ENCODE results near the gene TMEM242. TPM values are rescaled to one million over a fixed set of nuclear protein-coding genes. Genes with fewer than 3 reads are reported as not detected.

TMEM242 gene
- polyA plus RNA-seq, 1 of the 3 experiments (the other 2 are of a cell fraction), result 7.4 TPM

DNA sequence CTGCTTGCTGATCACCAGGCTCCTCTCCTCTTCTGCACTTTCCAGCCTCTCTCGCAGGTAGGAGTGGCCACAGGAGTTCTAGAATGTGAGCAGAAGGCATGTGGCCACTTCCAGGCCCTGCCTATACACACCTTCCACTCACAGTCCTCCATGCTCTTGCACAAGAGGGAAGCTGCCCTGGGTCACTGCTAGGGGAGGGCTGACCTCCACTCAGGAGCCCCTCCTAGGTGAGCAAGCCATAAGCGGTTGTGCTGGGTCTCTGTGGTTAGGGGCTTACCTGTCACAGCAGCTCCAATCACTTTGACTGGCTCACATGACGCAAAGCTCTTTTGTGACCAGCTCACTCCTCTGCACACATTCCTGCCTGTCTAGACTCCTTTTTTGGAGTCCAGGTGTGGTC is 68.2 kb downstream of the TMEM242 start (continued):
- TF ChIP-seq, protein P1, sequence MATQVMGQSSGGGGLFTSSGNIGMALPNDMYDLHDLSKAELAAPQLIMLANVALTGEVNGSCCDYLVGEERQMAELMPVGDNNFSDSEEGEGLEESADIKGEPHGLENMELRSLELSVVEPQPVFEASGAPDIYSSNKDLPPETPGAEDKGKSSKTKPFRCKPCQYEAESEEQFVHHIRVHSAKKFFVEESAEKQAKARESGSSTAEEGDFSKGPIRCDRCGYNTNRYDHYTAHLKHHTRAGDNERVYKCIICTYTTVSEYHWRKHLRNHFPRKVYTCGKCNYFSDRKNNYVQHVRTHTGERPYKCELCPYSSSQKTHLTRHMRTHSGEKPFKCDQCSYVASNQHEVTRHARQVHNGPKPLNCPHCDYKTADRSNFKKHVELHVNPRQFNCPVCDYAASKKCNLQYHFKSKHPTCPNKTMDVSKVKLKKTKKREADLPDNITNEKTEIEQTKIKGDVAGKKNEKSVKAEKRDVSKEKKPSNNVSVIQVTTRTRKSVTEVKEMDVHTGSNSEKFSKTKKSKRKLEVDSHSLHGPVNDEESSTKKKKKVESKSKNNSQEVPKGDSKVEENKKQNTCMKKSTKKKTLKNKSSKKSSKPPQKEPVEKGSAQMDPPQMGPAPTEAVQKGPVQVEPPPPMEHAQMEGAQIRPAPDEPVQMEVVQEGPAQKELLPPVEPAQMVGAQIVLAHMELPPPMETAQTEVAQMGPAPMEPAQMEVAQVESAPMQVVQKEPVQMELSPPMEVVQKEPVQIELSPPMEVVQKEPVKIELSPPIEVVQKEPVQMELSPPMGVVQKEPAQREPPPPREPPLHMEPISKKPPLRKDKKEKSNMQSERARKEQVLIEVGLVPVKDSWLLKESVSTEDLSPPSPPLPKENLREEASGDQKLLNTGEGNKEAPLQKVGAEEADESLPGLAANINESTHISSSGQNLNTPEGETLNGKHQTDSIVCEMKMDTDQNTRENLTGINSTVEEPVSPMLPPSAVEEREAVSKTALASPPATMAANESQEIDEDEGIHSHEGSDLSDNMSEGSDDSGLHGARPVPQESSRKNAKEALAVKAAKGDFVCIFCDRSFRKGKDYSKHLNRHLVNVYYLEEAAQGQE (IDR thresholded peaks at IDR 0.05; ENCODE audit: low read depth, low read length), result no peak
- no peak for TF ChIP-seq NFIC (IDR thresholded peaks at IDR 0.05; ENCODE audit: borderline replicate concordance)
- no peak for TF ChIP-seq MEF2A (IDR thresholded peaks at IDR 0.05; ENCODE audit: borderline replicate concordance, low read depth)
- TF ChIP-seq SMC3 (IDR thresholded peaks at IDR 0.05; ENCODE audit: low read depth, low read length), result no peak
- no peak for TF ChIP-seq EP300 (IDR thresholded peaks at IDR 0.05; ENCODE audit: borderline replicate concordance in 1 of 2, low read depth in 1 of 2, low read length in 1 of 2)

DNA sequence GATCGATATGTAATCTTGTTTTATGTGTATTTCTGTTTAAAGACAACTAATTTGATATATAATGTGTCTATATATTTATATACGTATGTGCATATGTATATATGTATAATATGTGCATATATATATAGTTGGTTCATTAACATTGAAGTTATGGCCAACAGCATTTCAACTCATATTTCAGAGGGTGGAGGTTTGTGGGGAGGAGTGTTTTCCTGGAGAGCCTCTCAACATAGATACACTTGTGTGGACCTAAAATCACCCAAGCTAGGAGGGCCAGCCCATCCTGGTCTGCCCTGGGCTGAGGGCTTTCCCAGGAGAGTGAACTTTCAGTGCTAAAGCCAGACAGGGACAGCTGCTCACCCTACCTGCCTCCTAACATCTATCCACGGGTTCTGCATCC is 68.8 kb downstream of the TMEM242 start:
- Histone ChIP-seq H3K79me2 (ENCODE audit: insufficient read depth) (no peaks in the 10 kb centered on the region), H3K9me3 (no peaks in the 10 kb centered on the region), H4K20me1 (ENCODE audit: insufficient read depth) (no peaks in the 10 kb centered on the region), H3K4me1 (ENCODE audit: control insufficient read depth in 1 of 2, insufficient read depth in 2 of 2, low read depth in 1 of 2, low read length in 1 of 2) (peaks cover 0 to 27% of the 10 kb centered on the region in 2 experiments; a peak in 2 of 4 replicates), H2AFZ (ENCODE audit: low read depth) (no peak overlapping the region), H3K4me3 (ENCODE audit: low read depth in 2 of 2, low read length in 1 of 2) (no peak overlapping the region), H3K27ac (ENCODE audit: low read depth in 2 of 2, low read length in 1 of 2) (no peak overlapping the region), H3F3A (replicated peaks; ENCODE audit: insufficient read depth) (no peaks in the 10 kb centered on the region), H3K27me3 (ENCODE audit: insufficient read depth) (no peaks in the 10 kb centered on the region; the same call in 1 of the 2 replicates), H3K36me3 (replicated peaks in 1 of 2; ENCODE audit: control insufficient read depth in 1 of 2, insufficient read depth in 2 of 2, low read length in 1 of 2) (no peaks in the 10 kb centered on the region), H3K9ac (no peak overlapping the region), H3K4me2 (no peak overlapping the region), H3K9me2 (no peaks in the 10 kb centered on the region)
- POLR2A ChIA-PET, result no interaction called here
- WGBS (ENCODE audit: low lambda C conversion rate), result 54% methylated on average over 3 of the region's 3 CpGs
- no peak for DNase-seq
- no peak for TF ChIP-seq GABPA (IDR thresholded peaks at IDR 0.05; ENCODE audit: low read depth)
- no peak for TF ChIP-seq SMC3 (IDR thresholded peaks at IDR 0.05; ENCODE audit: low read depth, low read length)
- TF ChIP-seq, protein P2, sequence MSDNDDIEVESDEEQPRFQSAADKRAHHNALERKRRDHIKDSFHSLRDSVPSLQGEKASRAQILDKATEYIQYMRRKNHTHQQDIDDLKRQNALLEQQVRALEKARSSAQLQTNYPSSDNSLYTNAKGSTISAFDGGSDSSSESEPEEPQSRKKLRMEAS (IDR thresholded peaks at IDR 0.05; ENCODE audit: low read depth), result no peak
- no peak for TF ChIP-seq FOSL2 (IDR thresholded peaks at IDR 0.05; ENCODE audit: borderline replicate concordance, low read depth)
- TF ChIP-seq, protein P3, sequence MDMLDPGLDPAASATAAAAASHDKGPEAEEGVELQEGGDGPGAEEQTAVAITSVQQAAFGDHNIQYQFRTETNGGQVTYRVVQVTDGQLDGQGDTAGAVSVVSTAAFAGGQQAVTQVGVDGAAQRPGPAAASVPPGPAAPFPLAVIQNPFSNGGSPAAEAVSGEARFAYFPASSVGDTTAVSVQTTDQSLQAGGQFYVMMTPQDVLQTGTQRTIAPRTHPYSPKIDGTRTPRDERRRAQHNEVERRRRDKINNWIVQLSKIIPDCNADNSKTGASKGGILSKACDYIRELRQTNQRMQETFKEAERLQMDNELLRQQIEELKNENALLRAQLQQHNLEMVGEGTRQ (IDR thresholded peaks at IDR 0.05; ENCODE audit: borderline replicate concordance, low read depth, low read length), result no peak
- CTCF ChIA-PET, result interaction anchor here (1.5 kb wide), 1 partner anchor 52 kb away, joined by 3 read pairs; no protein-coding TSS in a partner anchor

DNA sequence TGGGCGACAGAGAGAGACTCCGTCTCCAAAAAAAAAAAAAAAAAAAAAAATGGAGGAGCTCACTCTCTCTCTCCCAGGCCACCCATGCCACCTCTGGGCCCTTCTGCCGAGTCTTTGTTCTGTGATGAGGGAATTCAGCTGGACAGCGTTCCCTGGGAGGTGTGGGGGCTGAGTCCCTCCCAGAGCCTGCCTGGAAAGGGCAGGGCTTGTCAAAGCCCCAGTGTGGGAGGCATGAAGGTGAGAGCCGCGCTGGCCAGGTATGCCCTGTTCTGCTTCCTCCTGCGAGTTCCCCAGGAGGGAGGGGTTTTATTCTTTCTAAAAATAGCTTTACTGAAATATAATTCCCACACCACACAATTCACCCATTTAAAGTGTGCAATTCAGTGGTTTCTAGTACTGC is 69.6 kb downstream of the TMEM242 start:
- Histone ChIP-seq H3K4me3 (ENCODE audit: low read depth in 2 of 2, low read length in 1 of 2) (no peak overlapping the region), H3K9me3 (no peaks in the 10 kb centered on the region), H3K4me2 (no peak overlapping the region), H3K27ac (ENCODE audit: low read depth in 2 of 2, low read length in 1 of 2) (no peak overlapping the region), H3K9me2 (no peaks in the 10 kb centered on the region), H3K79me2 (ENCODE audit: insufficient read depth) (no peaks in the 10 kb centered on the region), H3K36me3 (replicated peaks in 1 of 2; ENCODE audit: control insufficient read depth in 1 of 2, insufficient read depth in 2 of 2, low read length in 1 of 2) (no peaks in the 10 kb centered on the region), H3F3A (replicated peaks; ENCODE audit: insufficient read depth) (no peaks in the 10 kb centered on the region), H3K4me1 (ENCODE audit: control insufficient read depth in 1 of 2, insufficient read depth in 2 of 2, low read depth in 1 of 2, low read length in 1 of 2) (peaks cover 0 to 30% of the 10 kb centered on the region in 2 experiments; a peak in 2 of 4 replicates), H2AFZ (ENCODE audit: low read depth) (no peak overlapping the region), H3K9ac (no peak overlapping the region), H4K20me1 (ENCODE audit: insufficient read depth) (no peaks in the 10 kb centered on the region), H3K27me3 (ENCODE audit: insufficient read depth) (no peaks in the 10 kb centered on the region; the same call in 1 of the 2 replicates)
- DNase-seq, result no peak
- ChIA-PET CTCF (interaction anchor here (0.9 to 1.5 kb wide), 2 partner anchors 10 to 66 kb away, joined by 3 read pairs; no protein-coding TSS in a partner anchor), POLR2A (interaction anchor here (0.7 kb wide), 1 partner anchor 492 kb away, joined by 3 read pairs; no protein-coding TSS in a partner anchor)
- WGBS (ENCODE audit: low lambda C conversion rate), result 79% methylated on average over 7 of the region's 7 CpGs
- TF ChIP-seq RFX5 (IDR thresholded peaks at IDR 0.05; ENCODE audit: low read length) (no peak), RXRA (IDR thresholded peaks at IDR 0.05; ENCODE audit: borderline replicate concordance, low read depth) (no peak), FOXM1 (IDR thresholded peaks at IDR 0.05; ENCODE audit: low read depth) (no peak), MEF2A (IDR thresholded peaks at IDR 0.05; ENCODE audit: borderline replicate concordance, low read depth) (no peak), GABPA (IDR thresholded peaks at IDR 0.05; ENCODE audit: low read depth) (no peak), SIN3A (IDR thresholded peaks at IDR 0.05; ENCODE audit: borderline replicate concordance, low read depth, low read length) (no peak), NFIC (IDR thresholded peaks at IDR 0.05; ENCODE audit: borderline replicate concordance) (no peak)
- TF ChIP-seq, protein P4, sequence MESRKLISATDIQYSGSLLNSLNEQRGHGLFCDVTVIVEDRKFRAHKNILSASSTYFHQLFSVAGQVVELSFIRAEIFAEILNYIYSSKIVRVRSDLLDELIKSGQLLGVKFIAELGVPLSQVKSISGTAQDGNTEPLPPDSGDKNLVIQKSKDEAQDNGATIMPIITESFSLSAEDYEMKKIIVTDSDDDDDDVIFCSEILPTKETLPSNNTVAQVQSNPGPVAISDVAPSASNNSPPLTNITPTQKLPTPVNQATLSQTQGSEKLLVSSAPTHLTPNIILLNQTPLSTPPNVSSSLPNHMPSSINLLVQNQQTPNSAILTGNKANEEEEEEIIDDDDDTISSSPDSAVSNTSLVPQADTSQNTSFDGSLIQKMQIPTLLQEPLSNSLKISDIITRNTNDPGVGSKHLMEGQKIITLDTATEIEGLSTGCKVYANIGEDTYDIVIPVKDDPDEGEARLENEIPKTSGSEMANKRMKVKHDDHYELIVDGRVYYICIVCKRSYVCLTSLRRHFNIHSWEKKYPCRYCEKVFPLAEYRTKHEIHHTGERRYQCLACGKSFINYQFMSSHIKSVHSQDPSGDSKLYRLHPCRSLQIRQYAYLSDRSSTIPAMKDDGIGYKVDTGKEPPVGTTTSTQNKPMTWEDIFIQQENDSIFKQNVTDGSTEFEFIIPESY (IDR thresholded peaks at IDR 0.05; ENCODE audit: borderline replicate concordance, low read depth), result no peak
- TF ChIP-seq, protein P5, sequence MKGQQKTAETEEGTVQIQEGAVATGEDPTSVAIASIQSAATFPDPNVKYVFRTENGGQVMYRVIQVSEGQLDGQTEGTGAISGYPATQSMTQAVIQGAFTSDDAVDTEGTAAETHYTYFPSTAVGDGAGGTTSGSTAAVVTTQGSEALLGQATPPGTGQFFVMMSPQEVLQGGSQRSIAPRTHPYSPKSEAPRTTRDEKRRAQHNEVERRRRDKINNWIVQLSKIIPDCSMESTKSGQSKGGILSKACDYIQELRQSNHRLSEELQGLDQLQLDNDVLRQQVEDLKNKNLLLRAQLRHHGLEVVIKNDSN (IDR thresholded peaks at IDR 0.05; ENCODE audit: borderline replicate concordance, low read depth), result no peak
- TF ChIP-seq, protein P3 (IDR thresholded peaks at IDR 0.05; ENCODE audit: borderline replicate concordance, low read depth, low read length), result no peak
